ENCODE measurements around the gene TTC6.

- TF ChIP-seq POLR2A (IDR thresholded peaks at IDR 0.05) (no peak), CTCF (IDR thresholded peaks at IDR 0.05) (no peak)
These were observed 29.9 kb upstream of the TTC6 start for GRCh38 chr14:37565550-37565949.

Data from vagina (tissue), 2 donors.